Measurements from ENCODE around the gene KIZ.
"Not testable (repeated sequence)": the region's sequence is repeated elsewhere in the genome, so short reads cannot be mapped to it uniquely, and the experiment has no call there.

The KIZ gene

DNA sequence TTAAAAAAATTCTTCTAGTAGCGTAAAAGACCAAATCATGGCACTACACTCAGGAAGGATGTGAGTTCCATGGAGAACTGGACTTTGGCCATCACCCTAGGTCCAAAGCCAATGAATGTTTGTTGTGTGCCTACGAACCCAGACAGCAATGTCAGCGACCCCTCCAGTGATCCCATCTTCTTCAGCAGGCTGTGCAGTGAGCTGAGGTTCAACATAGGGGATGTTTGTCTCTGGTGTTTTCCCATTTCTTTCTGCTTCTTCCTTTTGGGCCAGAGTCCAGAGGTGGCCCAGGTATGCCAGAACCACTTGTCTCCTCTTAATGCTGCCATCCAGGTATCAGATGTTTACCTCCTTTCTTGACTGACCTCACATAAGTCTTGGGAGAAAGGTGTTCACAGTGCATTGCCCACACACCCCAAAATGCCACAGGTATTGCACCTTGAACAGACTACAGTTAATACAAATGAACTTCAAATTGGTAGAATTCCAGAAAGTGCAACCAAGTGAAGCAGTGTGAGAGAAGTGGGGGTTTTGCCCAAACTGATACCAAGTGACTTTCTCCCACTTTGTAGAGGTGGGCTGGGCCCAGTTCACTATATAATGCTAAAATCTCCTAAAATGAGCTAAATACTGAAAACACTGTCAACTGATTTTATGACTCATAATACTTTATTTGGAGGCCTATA is 14.1 kb downstream of the KIZ start:
- no peak for DNase-seq (ENCODE audit: low read depth in 3 of 3)

GRCh38 chr20:21141825-21142224 is 15.9 kb downstream of the KIZ start:
- DNase-seq (ENCODE audit: low read depth in 3 of 3) = no peak

DNA sequence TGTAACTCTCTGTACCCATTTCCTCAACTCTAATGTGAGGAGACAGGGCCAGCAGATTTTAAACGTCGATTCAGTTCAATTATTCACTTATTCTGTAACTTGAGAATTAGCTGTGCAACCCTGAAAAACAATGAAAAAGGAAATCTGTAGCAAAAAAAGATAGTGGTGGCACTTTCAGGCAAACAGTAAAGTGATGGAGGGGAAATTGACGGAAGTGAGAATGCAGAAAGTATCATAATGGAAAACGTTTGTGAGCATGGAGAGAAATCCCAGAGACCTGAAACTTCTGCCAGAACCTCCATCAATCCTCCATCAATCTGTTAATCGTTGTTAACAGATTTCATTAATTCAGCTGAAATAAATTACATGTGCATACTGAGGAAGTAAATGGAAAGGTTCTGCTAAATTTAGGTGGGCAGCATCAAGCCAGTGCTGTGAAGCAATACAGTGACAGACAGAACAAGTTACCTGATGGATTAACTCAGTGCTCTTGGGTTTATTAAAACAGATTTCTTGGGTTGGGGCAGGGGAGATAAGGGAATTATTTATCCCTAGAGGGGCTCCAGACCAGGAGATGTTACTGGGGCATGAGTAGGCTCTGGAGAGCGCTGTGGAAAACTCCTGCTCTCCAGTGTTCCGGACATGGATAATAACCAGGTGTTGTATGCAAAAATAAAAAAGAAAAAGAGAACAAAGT is 17.5 kb downstream of the KIZ start:
- no peak for DNase-seq (ENCODE audit: low read depth in 3 of 3)

DNA sequence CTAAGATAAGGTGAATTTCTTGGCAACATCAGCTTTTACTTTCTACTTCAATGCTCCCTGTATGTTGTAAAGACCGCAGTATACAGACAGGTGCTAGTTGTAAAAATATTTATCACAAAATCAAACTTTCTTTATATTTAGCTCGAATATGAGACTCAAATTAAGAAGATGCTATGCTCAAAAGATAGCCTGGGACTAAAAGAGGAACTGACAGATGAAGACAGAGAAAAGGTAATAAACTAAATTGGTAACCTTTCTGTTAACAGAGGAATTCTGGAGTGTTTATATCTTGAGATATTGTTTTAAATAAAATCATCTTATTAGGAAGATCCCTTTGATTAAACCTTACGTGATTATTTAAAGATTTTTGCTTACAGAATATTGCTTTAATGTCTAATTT is 19.5 kb downstream of the KIZ start:
- DNase-seq (ENCODE audit: low read depth in 3 of 3) = no peak

GRCh38 chr20:21146215-21146614 is 20.3 kb downstream of the KIZ start:
- no peak for DNase-seq (ENCODE audit: low read depth in 3 of 3)

GRCh38 chr20:21147593-21147992 is 21.7 kb downstream of the KIZ start:
- DNase-seq (ENCODE audit: low read depth in 3 of 3) = no peak

DNA sequence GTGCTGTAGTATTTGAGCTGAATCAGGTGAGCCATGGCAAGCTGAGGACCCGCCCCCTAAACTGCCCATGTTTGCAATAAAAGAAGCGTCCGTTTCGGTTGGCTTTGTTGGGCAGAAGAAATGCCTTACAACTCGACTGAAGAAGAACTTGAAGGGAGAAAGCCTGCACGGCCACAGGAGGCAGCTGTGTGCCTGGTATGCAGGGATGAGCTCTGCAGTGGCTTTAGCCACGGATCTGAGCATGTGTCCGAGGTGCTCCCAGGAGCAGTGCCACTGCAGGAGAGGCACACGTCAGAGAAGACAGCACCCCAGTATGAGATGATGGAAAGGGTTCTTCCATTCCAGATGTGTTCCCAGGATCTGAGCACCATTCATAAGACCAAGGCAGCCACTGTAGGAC is 23.5 kb downstream of the KIZ start:
- no peak for DNase-seq (ENCODE audit: low read depth in 3 of 3)

GRCh38 chr20:21151791-21152190 is 25.9 kb downstream of the KIZ start:
- DNase-seq (ENCODE audit: low read depth in 3 of 3) = no peak

- no peak for DNase-seq (ENCODE audit: low read depth in 3 of 3)
Observed at GRCh38 chr20:21154692-21155091, 28.8 kb downstream of the KIZ start.

DNA sequence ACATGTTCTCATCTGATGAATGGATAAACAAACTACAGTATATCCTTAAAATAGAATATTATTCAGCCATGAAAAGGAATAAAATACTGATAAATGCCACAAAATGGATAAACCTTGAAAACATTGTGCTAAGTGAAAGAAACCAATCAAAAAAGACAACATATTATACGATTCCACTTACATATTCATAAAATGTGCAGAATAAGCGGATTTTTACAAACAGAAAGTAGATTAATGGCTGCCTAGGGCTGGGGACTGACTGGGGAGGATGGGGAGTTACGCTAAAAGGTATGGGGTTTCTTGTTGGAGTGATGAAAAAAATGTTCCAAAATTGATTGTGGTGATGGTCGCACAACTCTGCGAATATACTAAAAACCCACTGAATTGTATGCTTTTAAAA is 29.4 kb downstream of the KIZ start:
- DNase-seq (ENCODE audit: low read depth in 3 of 3) = no peak

- no peak for DNase-seq (ENCODE audit: low read depth in 3 of 3)
Observed at GRCh38 chr20:21156266-21156665, 30.4 kb downstream of the KIZ start.

DNA sequence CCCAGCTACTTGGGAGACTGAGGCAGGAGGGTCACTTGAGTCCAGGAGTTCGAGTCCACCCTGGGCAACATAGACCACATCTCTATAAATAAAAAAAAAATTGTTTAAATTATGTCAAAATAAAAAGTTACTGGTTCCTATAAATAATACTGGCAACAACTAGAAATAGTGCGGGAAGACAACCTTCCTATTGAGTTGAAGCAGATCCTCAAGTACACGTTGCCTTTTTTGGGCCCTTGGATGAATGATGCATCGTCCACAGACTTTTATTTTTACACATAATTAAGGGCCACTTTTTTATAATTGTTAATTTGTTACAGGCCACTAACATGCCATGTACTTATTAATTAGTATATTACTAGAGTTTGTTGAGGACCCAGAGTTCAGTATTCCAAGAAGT is 31.1 kb downstream of the KIZ start:
- DNase-seq (ENCODE audit: low read depth in 3 of 3) = no peak

DNA sequence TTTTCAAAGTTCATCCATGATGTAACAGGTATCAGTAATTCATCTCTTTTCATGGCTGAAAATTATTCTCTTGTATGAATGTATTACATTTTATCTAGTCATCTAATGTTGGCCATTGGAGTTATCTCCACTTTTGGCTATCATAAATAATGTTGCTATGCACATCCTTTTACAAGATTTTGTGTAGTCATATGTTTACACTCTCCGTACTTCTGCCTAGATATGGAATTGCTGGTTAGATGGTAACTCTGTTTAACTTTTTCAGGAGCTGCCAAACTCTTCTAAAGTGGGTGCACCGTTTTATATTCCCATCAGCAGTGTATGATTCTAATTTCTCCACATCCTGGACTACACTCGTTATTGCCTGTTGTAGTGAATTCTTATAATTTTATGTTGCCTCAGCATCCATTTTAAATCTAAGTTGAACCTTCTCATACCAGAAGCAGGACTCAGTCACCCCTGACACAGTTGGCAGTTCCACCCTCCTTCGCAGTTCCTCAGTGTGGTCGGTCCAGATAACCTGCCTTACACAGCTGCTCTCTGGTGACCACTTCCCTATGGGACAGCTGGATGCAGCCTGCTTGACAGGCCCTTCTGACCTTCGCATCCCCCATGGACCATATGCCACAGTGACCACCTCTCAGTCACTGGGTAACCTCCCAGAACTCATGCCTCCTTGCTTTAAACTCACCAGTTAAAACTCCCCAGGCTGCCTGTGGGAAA is 33.9 kb downstream of the KIZ start:
- DNase-seq (ENCODE audit: low read depth in 3 of 3) = no peak

DNA sequence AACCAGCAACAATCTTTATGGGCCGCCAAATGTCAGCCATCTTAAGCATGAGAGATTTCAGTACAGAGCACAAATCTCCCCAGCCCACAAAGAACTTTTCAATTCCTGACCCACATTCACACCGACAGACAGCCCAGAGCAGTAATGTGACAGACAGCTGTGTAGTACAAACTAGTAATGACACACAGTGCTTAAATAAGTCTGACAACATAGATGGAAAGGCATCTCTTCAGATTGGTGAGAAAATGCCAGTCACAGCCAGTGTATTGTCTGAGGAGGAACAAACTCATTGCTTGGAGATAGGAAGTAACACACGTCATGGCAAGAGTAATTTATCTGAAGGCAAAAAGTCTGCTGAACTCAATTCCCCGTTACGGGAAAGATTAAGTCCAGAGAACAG is 36.0 kb downstream of the KIZ start:
- no peak for DNase-seq (ENCODE audit: low read depth in 3 of 3)

GRCh38 chr20:21162631-21163030 is 36.7 kb downstream of the KIZ start:
- DNase-seq (ENCODE audit: low read depth in 3 of 3) = no peak

DNA sequence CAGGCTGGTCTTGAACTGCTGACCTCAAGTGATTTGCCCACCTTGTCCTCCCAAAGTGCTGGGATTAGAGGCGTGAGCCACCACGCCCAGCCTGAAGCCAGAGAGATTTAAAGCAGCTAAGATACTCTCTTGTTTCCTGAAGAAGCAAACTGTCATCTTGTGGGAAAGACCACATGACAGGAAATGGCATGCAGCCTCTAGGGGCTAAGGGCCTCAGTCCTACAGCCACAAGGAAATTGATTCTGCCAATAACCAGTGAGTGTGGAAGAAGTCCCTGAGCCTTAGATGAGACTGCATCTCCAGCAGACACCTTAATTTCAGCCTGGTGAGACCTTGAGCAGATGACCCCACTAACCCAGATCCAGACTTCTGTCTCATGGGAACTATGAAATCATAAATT is 40.9 kb downstream of the KIZ start:
- DNase-seq (ENCODE audit: low read depth in 3 of 3) = no peak

DNA sequence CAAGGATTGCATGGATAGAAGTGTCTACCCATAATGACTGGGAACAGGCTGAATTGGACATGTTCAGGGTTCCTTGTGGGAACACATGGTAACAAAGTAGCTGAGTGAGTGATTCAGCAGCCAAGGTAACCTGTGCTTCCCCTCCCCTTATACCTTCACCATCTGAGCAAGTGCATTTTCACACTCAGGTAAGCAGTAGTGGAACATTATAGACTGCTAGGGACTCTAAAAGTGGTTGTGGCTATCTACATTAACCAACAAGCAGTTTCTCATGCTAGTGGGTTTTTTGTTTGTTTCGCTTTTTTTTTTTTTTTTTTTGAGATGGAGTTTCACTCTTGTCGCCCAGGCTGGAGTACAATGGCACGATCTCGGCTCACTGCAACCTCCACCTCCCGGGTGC is 41.4 kb downstream of the KIZ start:
- DNase-seq (ENCODE audit: low read depth in 3 of 3) = no peak

DNA sequence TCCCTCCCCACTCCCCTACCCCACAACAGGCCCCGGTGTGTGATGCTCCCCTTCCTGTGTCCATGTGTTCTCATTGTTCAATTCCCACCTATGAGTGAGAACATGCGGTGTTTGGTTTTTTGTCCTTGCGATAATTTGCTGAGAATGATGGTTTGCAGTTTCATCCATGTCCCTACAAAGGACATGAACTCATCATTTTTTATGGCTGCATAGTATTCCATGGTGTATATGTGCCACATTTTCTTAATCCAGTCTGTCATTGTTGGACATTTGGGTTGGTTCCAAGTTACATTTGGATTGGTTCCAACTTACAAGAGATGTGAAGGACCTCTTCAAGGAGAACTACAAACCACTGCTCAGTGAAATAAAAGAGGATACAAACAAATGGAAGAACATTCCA is 42.2 kb downstream of the KIZ start:
- DNase-seq (ENCODE audit: low read depth in 3 of 3) = not testable (repeated sequence)

- no peak for DNase-seq (ENCODE audit: low read depth in 3 of 3)
Observed at GRCh38 chr20:21172626-21173025, 46.7 kb downstream of the KIZ start.

- DNase-seq (ENCODE audit: low read depth in 3 of 3) = no peak
Observed at GRCh38 chr20:21173485-21173884, 47.6 kb downstream of the KIZ start.

DNA sequence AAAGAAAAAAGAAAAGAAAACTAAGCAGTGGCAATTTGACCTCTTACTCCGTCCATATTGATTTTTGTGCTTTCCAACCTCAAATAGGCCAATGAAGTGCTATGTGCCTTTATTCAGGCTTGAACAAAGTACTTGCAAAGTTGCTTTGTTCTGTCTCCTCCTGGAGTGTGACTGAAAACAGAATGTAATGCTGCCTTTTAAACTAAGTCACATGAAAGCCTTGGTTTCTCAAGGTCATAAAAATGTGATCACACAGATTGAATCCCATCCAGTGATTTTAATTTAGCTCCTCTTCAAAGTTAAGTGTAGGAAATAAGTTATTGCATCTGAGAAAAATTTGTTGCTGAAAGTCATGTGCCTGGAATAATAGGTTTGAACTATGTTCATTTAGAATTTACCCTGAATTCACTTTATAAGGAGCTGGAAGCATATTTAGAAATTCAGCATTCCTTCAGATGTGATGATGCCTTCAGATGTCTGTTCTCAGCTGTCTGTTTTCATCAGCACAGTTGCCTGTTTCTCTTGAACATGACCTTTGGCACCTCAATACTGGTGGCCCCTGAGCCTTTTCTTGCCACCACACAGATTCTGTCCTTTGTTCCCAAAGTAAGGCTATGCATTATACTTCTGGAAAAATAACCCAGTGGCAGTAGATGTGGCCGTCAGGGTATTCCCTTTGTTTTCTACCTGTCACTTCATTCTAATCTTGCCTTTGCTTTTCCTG is 48.8 kb downstream of the KIZ start:
- DNase-seq (ENCODE audit: low read depth in 3 of 3) = no peak

DNA sequence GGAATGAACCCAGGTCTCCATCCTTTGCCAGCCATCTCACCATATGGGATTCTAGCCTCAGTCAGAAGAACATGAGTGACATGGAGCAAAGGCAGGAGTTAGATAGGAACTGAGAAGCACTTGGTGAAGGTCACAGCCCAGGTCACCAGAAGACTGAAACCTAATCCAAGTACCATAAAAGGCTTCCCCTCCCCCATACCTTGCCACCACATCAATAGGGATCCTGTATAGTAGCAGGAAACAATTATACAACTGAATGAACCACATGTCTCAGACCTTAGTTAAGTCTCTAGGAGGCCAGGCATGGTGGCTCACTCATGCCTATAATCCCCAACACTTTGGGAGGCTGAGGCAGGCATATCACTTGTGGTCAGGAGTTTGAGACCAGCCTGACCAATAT is 49.6 kb downstream of the KIZ start:
- no peak for DNase-seq (ENCODE audit: low read depth in 3 of 3)
